ENCODE data around the gene NPC1.
"Not testable (repeated sequence)": the region's sequence is repeated elsewhere in the genome, so short reads cannot be mapped to it uniquely, and the experiment has no call there.

Gene NPC1

GRCh38 chr18:23523429-23524212, 62.7 kb downstream of the NPC1 start:
- no peak for DNase-seq (ENCODE audit: low spot score)

- no peak for DNase-seq (ENCODE audit: low spot score)
These were observed 64.4 kb downstream of the NPC1 start for GRCh38 chr18:23521907-23522306.

GRCh38 chr18:23521271-23521670, 65.0 kb downstream of the NPC1 start:
- no peak for DNase-seq (ENCODE audit: low spot score)

- DNase-seq (ENCODE audit: low spot score): peak; percentile 81
These were observed 66.6 kb downstream of the NPC1 start for GRCh38 chr18:23519734-23520133.

- DNase-seq (ENCODE audit: low spot score): peak; percentile 63
These were observed 70.3 kb downstream of the NPC1 start for GRCh38 chr18:23515911-23516546.

GRCh38 chr18:23512641-23513040, 73.7 kb downstream of the NPC1 start:
- no peak for DNase-seq (ENCODE audit: low spot score)

GRCh38 chr18:23512216-23512615, 74.1 kb downstream of the NPC1 start:
- not testable (repeated sequence) for DNase-seq (ENCODE audit: low spot score)

- DNase-seq (ENCODE audit: low spot score): not testable (repeated sequence)
These were observed 75.4 kb downstream of the NPC1 start for GRCh38 chr18:23510923-23511322.

GRCh38 chr18:23506393-23506792, 79.9 kb downstream of the NPC1 start:
- DNase-seq (ENCODE audit: low spot score): no peak

- DNase-seq (ENCODE audit: low spot score): no peak
These were observed 81.6 kb downstream of the NPC1 start for GRCh38 chr18:23504720-23505119.

GRCh38 chr18:23503963-23504344, 82.4 kb downstream of the NPC1 start:
- DNase-seq (ENCODE audit: low spot score): no peak

- peak; percentile 88 for DNase-seq (ENCODE audit: low spot score)
These were observed 83.0 kb downstream of the NPC1 start, which contains the start of gene RMC1 for GRCh38 chr18:23503038-23503962. Gene RMC1 (plus strand): TSS chr18:23503511. CDS start chr18:23503619, 108 bp downstream.

GRCh38 chr18:23502516-23503037, 83.7 kb downstream of the NPC1 start:
- no peak for DNase-seq (ENCODE audit: low spot score)

GRCh38 chr18:23501626-23502025, 84.7 kb downstream of the NPC1 start:
- no peak for DNase-seq (ENCODE audit: low spot score)

GRCh38 chr18:23499291-23499781, 87.0 kb downstream of the NPC1 start:
- no peak for DNase-seq (ENCODE audit: low spot score)

- DNase-seq (ENCODE audit: low spot score): peak; percentile 60
These were observed 87.4 kb downstream of the NPC1 start for GRCh38 chr18:23498877-23499276.

GRCh38 chr18:23498117-23498516, 88.2 kb downstream of the NPC1 start:
- no peak for DNase-seq (ENCODE audit: low spot score)

- DNase-seq (ENCODE audit: low spot score): no peak
These were observed 90.4 kb downstream of the NPC1 start for GRCh38 chr18:23495723-23496440.

GRCh38 chr18:23494992-23495391, 91.3 kb downstream of the NPC1 start:
- DNase-seq (ENCODE audit: low spot score): no peak

- DNase-seq (ENCODE audit: low spot score): no peak
These were observed 92.7 kb downstream of the NPC1 start for GRCh38 chr18:23493654-23494053.

- DNase-seq (ENCODE audit: low spot score): not testable (repeated sequence)
These were observed 96.7 kb downstream of the NPC1 start for GRCh38 chr18:23489586-23489985.
